ENCODE measurements around the gene HS3ST1. TPM values are rescaled to one million over a fixed set of nuclear protein-coding genes. Genes with fewer than 3 reads are reported as not detected.

Gene HS3ST1
- total and polyA plus RNA-seq, 2 donors, result 3.0 to 15.8 TPM

- no peak for DNase-seq (ENCODE audit: extremely low spot score)
- H3K27ac ChIP-seq (ENCODE audit: low read depth), result no peak overlapping the region
- H3K36me3 ChIP-seq (ENCODE audit: insufficient read depth), result no peaks in the 10 kb centered on the region
- H3K4me1 ChIP-seq (ENCODE audit: insufficient read depth), result no peaks in the 10 kb centered on the region
- H3K4me3 ChIP-seq (ENCODE audit: low read depth, low read length), result no peak overlapping the region
Observed at GRCh38 chr4:11365039-11365438, 63.7 kb downstream of the HS3ST1 start.

GRCh38 chr4:11359591-11359990 is 69.1 kb downstream of the HS3ST1 start:
- no peaks in the 10 kb centered on the region for H3K4me1 ChIP-seq (ENCODE audit: insufficient read depth)

DNA sequence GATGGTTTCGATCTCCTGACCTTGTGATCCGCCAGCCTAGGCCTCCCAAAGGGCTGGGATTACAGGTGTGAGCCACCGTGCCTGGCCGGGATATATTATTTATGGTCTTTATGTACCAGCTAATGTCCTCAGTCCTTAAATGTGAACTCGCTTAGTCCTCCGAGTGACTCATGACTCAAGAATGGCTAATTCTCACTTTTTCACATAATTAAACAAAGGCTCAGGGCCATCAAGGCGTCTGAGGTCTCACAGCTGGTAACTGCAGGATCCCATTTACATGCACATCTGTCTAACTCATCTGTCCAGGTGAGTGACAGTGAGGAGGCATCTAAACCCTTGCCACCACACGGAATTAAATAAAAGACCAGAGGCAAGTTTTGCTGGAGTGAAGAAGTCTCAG is 73.5 kb downstream of the HS3ST1 start:
- Histone ChIP-seq H3K4me1 (ENCODE audit: insufficient read depth) (no peaks in the 10 kb centered on the region), H3K27ac (ENCODE audit: low read depth) (no peak overlapping the region), H3K36me3 (ENCODE audit: insufficient read depth) (no peaks in the 10 kb centered on the region), H3K4me3 (ENCODE audit: low read depth, low read length) (no peak overlapping the region)
- 77% methylated on average over 8 of the region's 8 CpGs for WGBS
- DNase-seq (ENCODE audit: extremely low spot score), result no peak

More at GRCh38 chr4:11359591-11359990, 69.1 kb downstream of the HS3ST1 start:
- no peak for DNase-seq (ENCODE audit: extremely low spot score)
- Histone ChIP-seq H3K36me3 (ENCODE audit: insufficient read depth) (no peaks in the 10 kb centered on the region), H3K27ac (ENCODE audit: low read depth) (no peak overlapping the region), H3K4me3 (ENCODE audit: low read depth, low read length) (no peak overlapping the region)

DNA sequence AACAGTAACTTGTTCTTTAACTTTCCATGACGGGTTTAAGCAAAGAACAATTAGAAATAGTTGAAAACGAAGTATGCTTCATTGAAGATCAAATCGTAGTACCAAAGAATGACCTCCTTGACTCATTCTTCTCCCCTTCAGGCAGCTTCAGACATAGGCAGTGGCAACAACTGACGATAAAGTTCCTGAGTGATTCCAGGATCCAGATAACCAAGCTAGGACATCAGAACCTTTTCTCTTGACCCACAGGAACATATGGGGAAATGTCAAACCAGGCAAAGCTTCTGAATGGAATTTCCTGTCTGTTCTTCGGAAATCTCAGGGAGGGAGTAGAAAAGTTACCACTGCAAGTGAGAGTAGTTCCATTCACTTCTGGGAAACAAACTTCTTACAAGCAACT is 74.2 kb downstream of the HS3ST1 start:
- Histone ChIP-seq H3K4me3 (ENCODE audit: low read depth, low read length) (no peak overlapping the region), H3K36me3 (ENCODE audit: insufficient read depth) (no peaks in the 10 kb centered on the region), H3K4me1 (ENCODE audit: insufficient read depth) (no peaks in the 10 kb centered on the region), H3K27ac (ENCODE audit: low read depth) (no peak overlapping the region)
- DNase-seq (ENCODE audit: extremely low spot score), result no peak
- WGBS, result 90% methylated on average over 5 of the region's 5 CpGs

DNA sequence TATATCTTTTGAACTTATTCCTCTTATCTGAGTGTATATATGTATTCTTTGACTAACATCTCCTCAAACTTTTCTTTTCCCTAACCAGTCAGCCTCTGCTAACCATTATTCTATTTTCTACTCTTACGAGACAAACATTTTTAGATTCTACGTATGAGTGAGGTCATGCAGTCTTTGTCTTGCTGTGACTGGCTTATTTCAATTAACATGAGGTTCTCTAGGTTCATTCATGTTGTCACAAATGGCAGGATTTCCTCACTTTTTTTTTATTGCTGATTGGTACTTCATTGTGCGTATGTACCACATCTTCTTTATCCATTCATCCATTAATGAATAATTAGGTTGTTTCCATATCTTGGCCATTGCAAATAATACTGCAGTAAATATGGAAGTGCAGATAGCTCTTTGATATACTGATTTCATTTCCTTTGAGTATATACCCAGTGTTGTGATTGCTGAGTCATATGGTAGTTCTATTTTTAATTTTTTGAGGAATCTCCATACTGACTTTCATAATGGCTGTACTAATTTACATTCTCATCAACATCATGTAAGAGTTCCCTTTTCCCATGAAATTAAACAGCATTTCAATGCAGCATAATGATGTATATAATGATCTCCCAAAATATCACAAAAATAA is 80.1 kb downstream of the HS3ST1 start:
- Histone ChIP-seq H3K4me3 (ENCODE audit: low read depth, low read length) (no peak overlapping the region), H3K4me1 (ENCODE audit: insufficient read depth) (no peaks in the 10 kb centered on the region), H3K27ac (ENCODE audit: low read depth) (no peak overlapping the region), H3K36me3 (ENCODE audit: insufficient read depth) (no peaks in the 10 kb centered on the region)
- no peak for DNase-seq (ENCODE audit: extremely low spot score)
- 84% methylated on average over 3 of the region's 3 CpGs for WGBS

- no peak overlapping the region for H3K4me3 ChIP-seq (ENCODE audit: low read depth, low read length)
- 61% methylated on average over 2 of the region's 2 CpGs for WGBS
- DNase-seq (ENCODE audit: extremely low spot score), result no peak
- no peak overlapping the region for H3K27ac ChIP-seq (ENCODE audit: low read depth)
- H3K4me1 ChIP-seq (ENCODE audit: insufficient read depth), result no peaks in the 10 kb centered on the region
- no peaks in the 10 kb centered on the region for H3K36me3 ChIP-seq (ENCODE audit: insufficient read depth)
Observed at GRCh38 chr4:11344916-11345315, 83.8 kb downstream of the HS3ST1 start.

- Histone ChIP-seq H3K27ac (ENCODE audit: low read depth) (no peak overlapping the region), H3K4me1 (ENCODE audit: insufficient read depth) (no peaks in the 10 kb centered on the region), H3K4me3 (ENCODE audit: low read depth, low read length) (no peak overlapping the region), H3K36me3 (ENCODE audit: insufficient read depth) (no peaks in the 10 kb centered on the region)
- DNase-seq (ENCODE audit: extremely low spot score), result no peak
- WGBS, result 86% methylated on average over 4 of the region's 4 CpGs
Observed at GRCh38 chr4:11343536-11343935, 85.2 kb downstream of the HS3ST1 start.

Small RNAs within 50 kb of the gene (small RNA-seq; reads per million reads assigned to genes)
- not detected for gene MIR572
- gene RNA5SP156, result not detected

Data from urinary bladder (tissue), 4 donors.